Psoas muscle (tissue), 8 donors: ENCODE data around the gene YIPF4. TPM values are rescaled to one million over a fixed set of nuclear protein-coding genes. Genes with fewer than 3 reads are reported as not detected.
"Not testable (repeated sequence)": the region's sequence is repeated elsewhere in the genome, so short reads cannot be mapped to it uniquely, and the experiment has no call there.

ENCODE experiments used
- ATAC-seq, 4 donors: fragments of 200-7000 bp; cut with Tn5 transposase; one replicate each; pipeline ENCODE4 v1.9.1; 2020; ENCODE audit warnings: moderate library complexity in 3 of 4, mild to moderate bottlenecking in 2 of 4
- DNase-seq, 2 donors: peaks; one replicate each; pipeline ENCODE4 v3.0.0-alpha.2; 2020
- H3K27ac ChIP-seq: fragments of 200-600 bp; one replicate; pipeline ENCODE4 v1.8.0; 2022
- H3K27me3 ChIP-seq, 3 donors: fragments of 200-600 bp in 1 of 3; one replicate each; pipeline versions ENCODE4 v1.6.1 to v1.8.0; 2013 to 2022; ENCODE audit warnings: low read length in 2 of 3, mild to moderate bottlenecking in 2 of 3, moderate library complexity in 1 of 3; ENCODE audit not compliant: insufficient read depth in 3 of 3
- H3K36me3 ChIP-seq, 2 donors: fragments of 200-600 bp in 1 of 2; one replicate each; pipeline versions ENCODE4 v1.6.1 to v1.8.0; 2013 to 2022; ENCODE audit warnings: low read depth in 1 of 2, mild to moderate bottlenecking in 1 of 2, moderate library complexity in 1 of 2; ENCODE audit not compliant: insufficient read depth in 1 of 2
- H3K4me1 ChIP-seq: fragments of 200-600 bp; one replicate; pipeline ENCODE4 v1.8.0; 2022
- H3K4me3 ChIP-seq: fragments of 200-600 bp; one replicate; pipeline ENCODE4 v1.8.0; 2022; ENCODE audit warnings: mild to moderate bottlenecking
- H3K9me3 ChIP-seq: fragments of 200-600 bp; one replicate; pipeline ENCODE4 v1.8.0; 2022
- WGBS, 3 donors: extraction: QIAGEN DNeasy Blood & Tissue Kit; methylation state at CpG; one replicate each; pipeline versions ENCODE4 v1.1.6 to v1.1.7; 2013; 5-methylcytosine and 5-hydroxymethylcytosine counted together
- intact Hi-C, 2 donors: fragments of 100-400 bp; cut with DNase I; formaldehyde crosslinking; loops; one replicate each; pipeline versions ENCODE4 v1.11.0 to v1.14.2; 2022
- polyA plus RNA-seq, 3 donors: library from polyadenylated mRNA; stranded (reverse); fragments of 200-250 nt; gene quantifications; one replicate each; pipeline ENCODE4 v1.2.3, GENCODE V29; 2013
- total RNA-seq, 4 donors: library from RNA; stranded (reverse); fragmentation: NEBNext Ultra II Directional in 2 of 4; extraction: Animal tissue kit (Norgen Biotek cat#: 25700) in 2 of 4; gene quantifications; one replicate each; pipeline versions ENCODE4 v1.2.1 to v1.2.4, GENCODE V29; 2021 to 2023
- TF ChIP-seq, protein P1 (sequence below): fragments of 200-600 bp; IDR thresholded peaks from one replicate; pipeline ENCODE4 v1.8.0; 2022; ENCODE audit warnings: antibody characterized with exemption
- donor health status: healthy with polysubstance abuse.
- donor health status: DM: no; HTN: no; CAD: no; lungs with moderate emphysema.
- donor health status: Bipolar disorder and iron deficiency.
- donor health status: healthy.
- donor health status: DM: yes; HTN: yes; CAD: no.
- donor health status: DM: no; HTN: no; CAD: no.
- donor health status: DM: no; HTN: no; CAD: no.
- donor health status: DM: yes; HTN: yes; CAD: no.

Gene YIPF4
- total and polyA plus RNA-seq, 7 donors: 17.9 to 62.0 (median 40.2) TPM

- TF ChIP-seq, protein P1, sequence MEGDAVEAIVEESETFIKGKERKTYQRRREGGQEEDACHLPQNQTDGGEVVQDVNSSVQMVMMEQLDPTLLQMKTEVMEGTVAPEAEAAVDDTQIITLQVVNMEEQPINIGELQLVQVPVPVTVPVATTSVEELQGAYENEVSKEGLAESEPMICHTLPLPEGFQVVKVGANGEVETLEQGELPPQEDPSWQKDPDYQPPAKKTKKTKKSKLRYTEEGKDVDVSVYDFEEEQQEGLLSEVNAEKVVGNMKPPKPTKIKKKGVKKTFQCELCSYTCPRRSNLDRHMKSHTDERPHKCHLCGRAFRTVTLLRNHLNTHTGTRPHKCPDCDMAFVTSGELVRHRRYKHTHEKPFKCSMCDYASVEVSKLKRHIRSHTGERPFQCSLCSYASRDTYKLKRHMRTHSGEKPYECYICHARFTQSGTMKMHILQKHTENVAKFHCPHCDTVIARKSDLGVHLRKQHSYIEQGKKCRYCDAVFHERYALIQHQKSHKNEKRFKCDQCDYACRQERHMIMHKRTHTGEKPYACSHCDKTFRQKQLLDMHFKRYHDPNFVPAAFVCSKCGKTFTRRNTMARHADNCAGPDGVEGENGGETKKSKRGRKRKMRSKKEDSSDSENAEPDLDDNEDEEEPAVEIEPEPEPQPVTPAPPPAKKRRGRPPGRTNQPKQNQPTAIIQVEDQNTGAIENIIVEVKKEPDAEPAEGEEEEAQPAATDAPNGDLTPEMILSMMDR: no peak
- intact Hi-C loops: loop anchor here in 1 of 2 donors (5.0 kb wide), 1 partner anchor 80 kb away; the partner anchor contains the start of gene YIPF4
- DNase-seq (peak in 1 of 2 donors; percentile 74), ATAC-seq (peak; percentile 2 to 19 (median 10))
- H3K36me3 ChIP-seq: peaks cover 0 to 6% of the 10 kb centered on the region in 2 donors
- H3K4me3 ChIP-seq: peak overlapping the region; percentile 99
- H3K4me1 ChIP-seq: peaks cover 28% of the 10 kb centered on the region
- H3K27ac ChIP-seq: peak overlapping the region; percentile 99
- no peaks in the 10 kb centered on the region for H3K27me3 ChIP-seq
- H3K9me3 ChIP-seq: no peaks in the 10 kb centered on the region
- WGBS, 3 donors: 0 to 1% (median 0%) methylated on average over 42 to 62 of the region's 65 CpGs
Measured at GRCh38 chr2:32357318-32358110, 79.8 kb downstream of the YIPF4 start.

DNA sequence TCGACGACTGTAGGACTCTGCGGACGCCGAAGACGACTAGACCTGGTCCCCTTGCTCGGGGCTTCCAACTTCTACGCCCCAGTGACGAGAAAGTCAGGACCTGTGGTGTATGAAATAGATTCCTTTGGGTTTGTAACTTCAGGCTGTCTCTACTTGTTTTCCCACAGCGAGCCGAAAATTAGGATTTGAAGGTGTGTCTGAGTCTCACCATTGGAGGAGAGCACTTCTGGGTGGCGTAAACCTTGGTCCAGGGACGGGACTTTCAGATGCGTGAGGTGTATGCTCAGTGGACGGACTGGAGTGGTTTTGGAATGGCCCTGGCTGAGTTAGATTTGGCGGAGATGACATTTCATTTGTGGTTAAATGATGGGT lies 80.4 kb downstream of the YIPF4 start:
- Histone ChIP-seq H3K4me1 (peaks cover 28% of the 10 kb centered on the region), H3K4me3 (peak overlapping the region; percentile 99)

GRCh38 chr2:32360416-32360815 lies 82.7 kb downstream of the YIPF4 start:
- WGBS, 3 donors: 62 to 77% (median 66%) methylated on average over 4 of the region's 4 CpGs
- Histone ChIP-seq H3K27me3 (no peaks in the 10 kb centered on the region), H3K27ac (peak overlapping the region; percentile 99), H3K4me1 (peaks cover 38% of the 10 kb centered on the region), H3K9me3 (no peaks in the 10 kb centered on the region), H3K4me3 (peak overlapping the region; percentile 99), H3K36me3 (peaks cover 0 to 6% of the 10 kb centered on the region in 2 donors)
- intact Hi-C loops: loop anchor here in 1 of 2 donors (10.0 kb wide), 1 partner anchor 64 kb away; no protein-coding TSS in a partner anchor
- no peak for DNase-seq
- no peak for ATAC-seq
- TF ChIP-seq, protein P1: no peak

More for the DNA sequence above, 80.4 kb downstream of the YIPF4 start:
- peak overlapping the region; percentile 99 for H3K27ac ChIP-seq
- TF ChIP-seq, protein P1: no peak
- peaks cover 0 to 6% of the 10 kb centered on the region in 2 donors for H3K36me3 ChIP-seq
- DNase-seq: no peak
- H3K9me3 ChIP-seq: no peaks in the 10 kb centered on the region
- WGBS, 3 donors: 4 to 6% (median 6%) methylated on average over 16 of the region's 16 CpGs
- intact Hi-C loops: loop anchor here in 1 of 2 donors (5.0 kb wide), 1 partner anchor 81 kb away; the partner anchor contains the start of gene YIPF4
- H3K27me3 ChIP-seq: no peaks in the 10 kb centered on the region
- ATAC-seq: no peak

GRCh38 chr2:32362997-32363396 lies 85.3 kb downstream of the YIPF4 start:
- H3K4me1 ChIP-seq: peaks cover 39% of the 10 kb centered on the region
- not testable (repeated sequence) for H3K27ac ChIP-seq, H3K4me3 ChIP-seq, ATAC-seq, H3K36me3 ChIP-seq, DNase-seq, H3K27me3 ChIP-seq, H3K9me3 ChIP-seq
- 92 to 98% (median 94%) methylated on average over 2 of the region's 2 CpGs for WGBS, 3 donors
- intact Hi-C loops: loop anchor here in 1 of 2 donors (10.0 kb wide), 1 partner anchor 62 kb away; no protein-coding TSS in a partner anchor

DNA sequence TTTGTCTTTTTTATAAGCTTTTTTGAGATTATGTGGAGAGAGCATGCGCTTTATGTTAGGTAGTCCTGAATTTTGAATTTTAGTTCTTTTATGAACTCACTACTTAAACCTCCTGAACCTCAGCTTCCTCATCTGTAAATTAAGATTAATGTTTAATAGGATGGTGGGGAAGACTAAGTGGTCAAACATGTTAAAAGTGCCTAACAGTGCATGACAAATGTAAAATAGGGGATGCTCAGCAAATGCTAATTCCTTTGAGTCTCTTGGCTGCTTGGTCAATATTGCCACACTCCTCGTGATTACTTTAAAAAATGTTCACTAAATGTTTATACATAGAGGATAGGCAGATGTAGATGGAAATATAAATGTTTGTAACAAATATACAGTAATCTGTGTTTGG lies 85.9 kb downstream of the YIPF4 start:
- H3K4me1 ChIP-seq: peaks cover 33% of the 10 kb centered on the region
- DNase-seq (no peak), ATAC-seq (no peak)
- no peak overlapping the region for H3K4me3 ChIP-seq
- peaks cover 0 to 6% of the 10 kb centered on the region in 2 donors for H3K36me3 ChIP-seq
- H3K27me3 ChIP-seq: no peaks in the 10 kb centered on the region
- TF ChIP-seq, protein P1: no peak
- intact Hi-C loops: loop anchor here in 1 of 2 donors (10.0 kb wide), 1 partner anchor 61 kb away; no protein-coding TSS in a partner anchor
- no peaks in the 10 kb centered on the region for H3K9me3 ChIP-seq
- no peak overlapping the region for H3K27ac ChIP-seq
- WGBS, 3 donors: 70 to 75% (median 72%) methylated on average over 2 of the region's 2 CpGs

GRCh38 chr2:32364290-32364689 lies 86.6 kb downstream of the YIPF4 start:
- not testable (repeated sequence) for H3K27ac ChIP-seq, H3K27me3 ChIP-seq, H3K9me3 ChIP-seq, H3K36me3 ChIP-seq, DNase-seq, ATAC-seq, H3K4me3 ChIP-seq
- WGBS, 3 donors: 80 to 93% (median 83%) methylated on average over 9 of the region's 9 CpGs
- peaks cover 29% of the 10 kb centered on the region for H3K4me1 ChIP-seq
- intact Hi-C loops: loop anchor here in 1 of 2 donors (10.0 kb wide), 1 partner anchor 61 kb away; no protein-coding TSS in a partner anchor

- ATAC-seq, H3K9me3 ChIP-seq, H3K27me3 ChIP-seq, DNase-seq, H3K4me3 ChIP-seq, H3K27ac ChIP-seq, H3K36me3 ChIP-seq: not testable (repeated sequence)
- 92 to 96% (median 94%) methylated on average over 3 of the region's 3 CpGs for WGBS, 3 donors
- H3K4me1 ChIP-seq: peaks cover 18% of the 10 kb centered on the region
- intact Hi-C loops: loop anchor here in 1 of 2 donors (10.0 kb wide), 1 partner anchor 59 kb away; no protein-coding TSS in a partner anchor
Measured at GRCh38 chr2:32365679-32366078, 88.0 kb downstream of the YIPF4 start.
